Uterus (tissue), 2 donors: ENCODE results near the gene DHDH.

Experiments
- POLR2A ChIP-seq, 2 donors: fragments of 450-650 bp; IDR thresholded peaks; one replicate each; pipeline ENCODE4 v1.6.1; 2016; ENCODE audit warnings: antibody characterized with exemption in 2 of 2, mild to moderate bottlenecking in 1 of 2, moderate library complexity in 1 of 2
- TF ChIP-seq, protein P1 (sequence below), 4 experiments: fragments of 200-600 bp in 2 of 4; fragments of 450-650 bp in 2 of 4; sonication (generic) in 2 of 4; IDR thresholded peaks; one replicate each; pipeline ENCODE4 v1.5.1; 2016 to 2019; ENCODE audit warnings: antibody characterized with exemption in 4 of 4, mild to moderate bottlenecking in 2 of 4, moderate library complexity in 1 of 4

DNA sequence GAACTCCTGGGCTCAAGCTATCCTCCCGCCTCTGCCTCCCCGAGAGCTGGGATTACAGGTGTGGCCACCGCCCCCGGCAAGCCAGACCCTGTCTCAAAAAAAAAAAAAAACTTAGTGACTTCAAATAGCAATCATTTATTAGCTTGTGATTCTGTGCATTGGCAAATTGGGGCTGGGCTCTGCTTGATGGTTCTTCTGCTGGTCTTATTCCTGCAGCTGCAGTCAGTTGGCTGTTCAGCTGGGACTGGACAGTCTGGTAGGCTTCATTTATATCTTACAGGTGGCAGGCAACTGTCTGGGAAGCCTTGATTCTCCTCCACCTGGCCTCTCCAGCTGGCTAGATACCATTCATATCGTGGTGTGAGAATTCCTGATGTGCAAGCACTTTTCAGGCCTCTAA is 7.4 kb downstream of the DHDH start:
- TF ChIP-seq, protein P1, sequence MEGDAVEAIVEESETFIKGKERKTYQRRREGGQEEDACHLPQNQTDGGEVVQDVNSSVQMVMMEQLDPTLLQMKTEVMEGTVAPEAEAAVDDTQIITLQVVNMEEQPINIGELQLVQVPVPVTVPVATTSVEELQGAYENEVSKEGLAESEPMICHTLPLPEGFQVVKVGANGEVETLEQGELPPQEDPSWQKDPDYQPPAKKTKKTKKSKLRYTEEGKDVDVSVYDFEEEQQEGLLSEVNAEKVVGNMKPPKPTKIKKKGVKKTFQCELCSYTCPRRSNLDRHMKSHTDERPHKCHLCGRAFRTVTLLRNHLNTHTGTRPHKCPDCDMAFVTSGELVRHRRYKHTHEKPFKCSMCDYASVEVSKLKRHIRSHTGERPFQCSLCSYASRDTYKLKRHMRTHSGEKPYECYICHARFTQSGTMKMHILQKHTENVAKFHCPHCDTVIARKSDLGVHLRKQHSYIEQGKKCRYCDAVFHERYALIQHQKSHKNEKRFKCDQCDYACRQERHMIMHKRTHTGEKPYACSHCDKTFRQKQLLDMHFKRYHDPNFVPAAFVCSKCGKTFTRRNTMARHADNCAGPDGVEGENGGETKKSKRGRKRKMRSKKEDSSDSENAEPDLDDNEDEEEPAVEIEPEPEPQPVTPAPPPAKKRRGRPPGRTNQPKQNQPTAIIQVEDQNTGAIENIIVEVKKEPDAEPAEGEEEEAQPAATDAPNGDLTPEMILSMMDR (IDR thresholded peaks at IDR 0.05), result no peak
- TF ChIP-seq POLR2A (IDR thresholded peaks at IDR 0.05), result no peak
